Choroid plexus epithelial cell (primary cell): Measurements from ENCODE around the gene BRD9.

Experiments
- DNase-seq: peaks from one replicate; pipeline ENCODE4 v3.0.0-alpha.2; 2010; ENCODE audit warnings: low read depth
- H3K4me3 ChIP-seq: 2 replicates; pipeline ENCODE4 v1.5.1; 2011; ENCODE audit warnings: low read depth, mild to moderate bottlenecking, control low read depth, low read length, moderate library complexity
- TF ChIP-seq, protein P1 (sequence below): conservative IDR thresholded peaks from 2 replicates; pipeline ENCODE4 v1.5.1; 2011; ENCODE audit warnings: low read depth, mild to moderate bottlenecking, control low read depth, inconsistent platforms, low read length, moderate library complexity

Gene BRD9

DNA sequence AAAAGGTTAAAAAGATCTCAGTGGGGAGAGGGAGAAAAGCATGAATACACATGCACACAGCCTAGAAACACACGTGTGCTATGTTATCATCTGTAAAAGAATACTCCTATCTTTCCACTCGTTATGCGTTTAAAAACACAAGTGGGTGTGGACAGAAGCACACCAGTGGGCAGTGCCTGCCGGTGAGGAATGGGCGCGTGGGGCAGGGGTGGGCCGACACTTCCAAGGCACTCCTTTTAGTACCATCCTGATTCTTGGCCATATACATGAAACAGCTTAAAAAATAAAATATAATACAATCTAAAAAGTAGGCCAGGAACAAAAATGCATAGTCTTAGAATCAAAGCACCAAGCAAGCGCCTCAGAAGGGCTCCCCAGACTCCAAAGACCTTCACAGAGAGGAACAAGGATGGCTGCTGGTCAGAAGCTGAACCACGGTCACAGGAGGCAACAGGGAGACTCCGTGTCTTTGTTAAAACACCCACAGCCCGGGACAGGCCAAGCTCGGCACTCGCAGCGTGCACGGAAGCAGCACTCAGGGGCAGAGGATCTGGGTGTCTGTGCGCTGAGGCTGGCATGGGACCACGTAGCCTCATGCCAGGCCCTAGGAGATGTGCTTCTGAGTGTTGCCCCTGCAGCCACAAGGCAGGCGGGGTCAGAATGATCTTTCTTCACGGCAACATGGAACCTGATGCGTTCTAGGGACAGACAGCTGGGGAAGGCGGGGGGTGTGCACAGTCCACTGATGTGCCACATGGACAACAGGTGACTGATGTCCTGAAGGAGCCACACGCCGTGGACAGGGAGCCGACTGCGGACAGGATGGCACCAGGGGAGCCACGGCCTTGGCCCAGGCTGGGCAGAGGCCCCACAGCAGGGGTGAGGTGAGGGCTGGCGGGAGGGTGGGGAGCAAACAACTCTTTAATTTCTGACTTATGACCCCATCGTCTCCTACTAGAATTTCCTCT lies 15.9 kb downstream of the BRD9 start:
- DNase-seq, result no peak
- H3K4me3 ChIP-seq, result no peak overlapping the region

DNA sequence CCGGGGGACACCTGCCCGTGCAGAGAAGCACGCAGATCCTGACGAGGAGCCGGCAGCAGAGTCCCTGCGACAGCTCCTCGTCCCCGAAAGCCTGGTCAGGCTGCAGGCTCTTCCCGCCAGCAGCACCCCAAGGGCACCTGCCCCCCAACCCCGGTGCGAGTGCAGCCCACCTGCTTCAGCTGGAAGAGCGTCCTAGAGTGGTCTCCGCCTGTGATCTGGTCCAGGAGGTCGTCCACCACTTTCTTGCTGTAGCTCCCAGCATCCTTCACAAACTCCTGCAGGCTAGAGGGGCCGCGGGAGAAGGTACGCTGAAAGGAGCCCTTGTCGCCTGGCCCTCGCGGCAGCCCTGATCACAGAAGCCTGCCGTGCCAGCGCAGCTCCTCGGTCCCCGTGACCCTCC lies 16.7 kb downstream of the BRD9 start:
- no peak for DNase-seq
- TF ChIP-seq, protein P1, sequence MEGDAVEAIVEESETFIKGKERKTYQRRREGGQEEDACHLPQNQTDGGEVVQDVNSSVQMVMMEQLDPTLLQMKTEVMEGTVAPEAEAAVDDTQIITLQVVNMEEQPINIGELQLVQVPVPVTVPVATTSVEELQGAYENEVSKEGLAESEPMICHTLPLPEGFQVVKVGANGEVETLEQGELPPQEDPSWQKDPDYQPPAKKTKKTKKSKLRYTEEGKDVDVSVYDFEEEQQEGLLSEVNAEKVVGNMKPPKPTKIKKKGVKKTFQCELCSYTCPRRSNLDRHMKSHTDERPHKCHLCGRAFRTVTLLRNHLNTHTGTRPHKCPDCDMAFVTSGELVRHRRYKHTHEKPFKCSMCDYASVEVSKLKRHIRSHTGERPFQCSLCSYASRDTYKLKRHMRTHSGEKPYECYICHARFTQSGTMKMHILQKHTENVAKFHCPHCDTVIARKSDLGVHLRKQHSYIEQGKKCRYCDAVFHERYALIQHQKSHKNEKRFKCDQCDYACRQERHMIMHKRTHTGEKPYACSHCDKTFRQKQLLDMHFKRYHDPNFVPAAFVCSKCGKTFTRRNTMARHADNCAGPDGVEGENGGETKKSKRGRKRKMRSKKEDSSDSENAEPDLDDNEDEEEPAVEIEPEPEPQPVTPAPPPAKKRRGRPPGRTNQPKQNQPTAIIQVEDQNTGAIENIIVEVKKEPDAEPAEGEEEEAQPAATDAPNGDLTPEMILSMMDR, result no peak
- H3K4me3 ChIP-seq, result no peak overlapping the region

More for the DNA sequence above, 15.9 kb downstream of the BRD9 start:
- TF ChIP-seq, protein P1, result no peak

DNA sequence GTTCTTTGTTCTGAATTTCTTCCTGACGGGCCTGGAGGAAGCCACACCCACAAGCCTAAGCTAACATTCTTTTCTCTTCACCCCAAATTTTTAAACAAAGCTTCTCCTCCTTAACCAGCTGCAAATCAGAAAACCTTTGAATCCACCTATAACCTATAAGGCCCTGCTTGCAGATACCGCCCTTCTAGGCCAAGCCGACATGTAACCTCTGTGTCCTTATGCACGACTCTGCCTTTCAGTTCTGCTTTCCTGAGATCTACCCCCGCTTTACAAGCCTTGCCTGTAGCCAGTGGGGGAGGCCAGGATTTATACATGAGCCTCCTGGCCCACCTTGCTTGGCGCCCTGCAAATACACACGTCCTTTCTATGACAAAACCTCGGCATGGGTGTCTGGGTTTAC lies 19.3 kb downstream of the BRD9 start:
- no peak overlapping the region for H3K4me3 ChIP-seq
- TF ChIP-seq, protein P1, result no peak
- DNase-seq, result no peak

DNA sequence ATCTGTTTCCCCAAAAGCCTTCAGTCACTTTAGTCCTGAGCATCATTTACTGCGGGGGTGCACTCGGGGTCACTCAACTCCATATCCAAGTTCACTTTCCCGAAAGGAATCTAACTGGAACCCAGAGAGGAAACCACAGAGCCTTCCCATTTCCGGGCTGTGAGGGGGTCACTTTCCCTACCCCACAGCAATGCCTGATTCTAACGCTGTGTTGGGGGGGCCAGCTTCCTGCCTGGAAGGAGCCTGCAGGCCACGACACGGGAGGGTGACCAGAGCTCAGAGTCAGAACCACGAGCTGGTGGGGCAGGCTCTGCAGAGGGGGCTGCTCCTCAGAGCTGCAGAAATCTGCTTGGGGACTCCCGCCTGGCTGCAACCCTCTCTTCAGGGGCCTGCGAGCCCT lies 20.3 kb downstream of the BRD9 start:
- no peak overlapping the region for H3K4me3 ChIP-seq
- TF ChIP-seq, protein P1, result no peak
- no peak for DNase-seq

DNA sequence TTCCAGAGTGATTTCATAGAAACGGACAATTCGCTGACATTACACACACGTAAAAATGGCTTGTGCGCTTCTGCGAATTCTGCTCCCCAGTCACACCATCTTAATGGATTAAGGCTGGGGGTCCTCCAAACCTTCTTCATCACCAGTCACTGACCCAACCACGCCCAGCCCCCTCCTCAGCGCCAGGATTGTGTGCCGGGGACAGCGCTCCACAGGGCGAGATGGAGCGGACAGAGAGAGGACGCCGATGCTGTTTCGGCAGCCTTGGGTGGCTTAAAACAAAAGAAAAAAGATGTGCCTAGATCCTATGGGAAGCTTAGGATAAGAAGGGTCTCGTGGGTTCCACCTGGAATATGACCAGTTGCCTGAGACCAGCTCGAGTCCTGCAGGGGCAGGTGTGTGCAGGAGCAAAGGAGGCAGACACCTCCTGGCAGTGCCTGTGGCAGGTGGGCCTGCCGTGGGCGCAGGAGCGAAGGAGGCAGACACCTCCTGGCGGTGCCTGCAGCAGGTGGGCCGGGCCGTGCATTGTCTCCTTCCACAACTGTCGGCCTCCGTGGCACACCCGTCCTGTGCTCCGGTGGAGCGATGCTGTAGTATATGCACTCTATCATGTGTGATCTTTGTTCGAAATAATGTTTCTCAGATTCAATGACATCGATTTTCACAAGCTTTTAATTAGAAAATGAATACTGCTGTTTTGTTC lies 20.9 kb downstream of the BRD9 start:
- no peak for DNase-seq
- H3K4me3 ChIP-seq, result no peak overlapping the region
- TF ChIP-seq, protein P1, result no peak

DNA sequence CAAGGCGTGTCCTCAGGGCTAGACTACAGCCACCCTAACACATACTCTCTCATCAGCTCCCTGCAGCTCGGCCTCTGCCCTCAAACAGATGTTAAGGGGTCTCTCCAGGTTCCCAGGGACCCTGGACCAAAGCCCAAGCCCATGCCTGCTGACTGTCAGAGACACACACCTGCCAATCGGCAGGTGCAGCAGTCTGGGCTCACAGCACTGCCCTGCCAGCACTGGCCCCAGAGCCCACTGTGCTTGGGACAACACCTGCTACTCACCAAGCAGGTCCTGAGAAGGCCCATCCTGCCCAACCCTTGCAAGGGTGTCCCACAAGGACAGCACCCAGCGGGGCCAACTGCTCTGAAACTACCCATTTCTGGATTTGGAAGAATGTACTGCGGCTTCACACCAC lies 21.6 kb downstream of the BRD9 start:
- TF ChIP-seq, protein P1, result no peak
- no peak overlapping the region for H3K4me3 ChIP-seq
- no peak for DNase-seq
